HFFc6 (cell line): ENCODE results near the gene DENND11. TPM values are rescaled to one million over a fixed set of nuclear protein-coding genes. Genes with fewer than 3 reads are reported as not detected.

ENCODE experiments used
- DNase-seq: peaks from one replicate; pipeline ENCODE4 v3.0.0-alpha.2; 2018
- H3K27ac Mint-ChIP-seq: 2 replicates; pipeline ENCODE4 v1.8.0; 2020; ENCODE audit warnings: mild to moderate bottlenecking, mixed read lengths
- H3K27me3 Mint-ChIP-seq: 2 replicates; pipeline ENCODE4 v1.8.0; 2021; ENCODE audit warnings: mild to moderate bottlenecking, moderate library complexity, mixed read lengths; ENCODE audit not compliant: insufficient read depth
- H3K36me3 Mint-ChIP-seq: 2 replicates; pipeline ENCODE4 v1.8.0; 2021; ENCODE audit warnings: low read depth, mixed read lengths
- H3K4me1 Mint-ChIP-seq: 2 replicates; pipeline ENCODE4 v1.8.0; 2020; ENCODE audit warnings: low read depth, mixed read lengths
- H3K4me3 Mint-ChIP-seq: 2 replicates; pipeline ENCODE4 v1.8.0; 2020; ENCODE audit warnings: mild to moderate bottlenecking, moderate library complexity, mixed read lengths
- H3K9me3 Mint-ChIP-seq: 2 replicates; pipeline ENCODE4 v1.8.0; 2020; ENCODE audit warnings: mild to moderate bottlenecking, mixed read lengths
- total RNA-seq, 6 experiments: library from RNA; stranded (reverse); fragmentation: NEBNext Ultra II Directional; extraction: Animal tissue kit (Norgen Biotek cat#: 25700); gene quantifications; 2 replicates in 1 of 6; 3 replicates in 5 of 6; pipeline ENCODE4 v1.2.3, GENCODE V29; 2021
- TF ChIP-seq, protein P1 (sequence below): fragments of 200-600 bp; sonication (generic); IDR thresholded peaks from 2 replicates; pipeline ENCODE4 v1.5.0; 2021; ENCODE audit warnings: antibody characterized with exemption, mild to moderate bottlenecking

DENND11 gene
- total RNA-seq, 6 experiments from 2014 or later, result 3.4 to 3.8 (median 3.6) TPM

DNA sequence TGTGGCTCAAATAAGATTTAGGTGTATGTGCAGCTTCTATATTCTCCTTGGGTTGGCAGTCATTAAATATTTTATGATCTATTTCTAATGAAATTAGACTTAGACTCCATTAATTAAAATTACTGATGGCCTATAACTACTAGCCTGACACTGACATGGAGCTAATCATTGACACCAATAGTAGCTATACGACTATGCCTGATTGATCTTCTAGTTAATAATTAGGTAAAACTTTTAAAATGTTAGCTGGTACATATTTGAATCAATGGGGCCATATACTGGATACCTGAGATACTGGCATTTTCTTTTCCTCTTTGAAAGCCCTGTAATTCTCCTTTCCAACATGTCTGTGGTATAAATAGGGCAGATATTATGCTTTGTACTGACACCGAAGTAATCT, 20.6 kb upstream of the DENND11 start:
- DNase-seq, result no peak
- TF ChIP-seq, protein P1, sequence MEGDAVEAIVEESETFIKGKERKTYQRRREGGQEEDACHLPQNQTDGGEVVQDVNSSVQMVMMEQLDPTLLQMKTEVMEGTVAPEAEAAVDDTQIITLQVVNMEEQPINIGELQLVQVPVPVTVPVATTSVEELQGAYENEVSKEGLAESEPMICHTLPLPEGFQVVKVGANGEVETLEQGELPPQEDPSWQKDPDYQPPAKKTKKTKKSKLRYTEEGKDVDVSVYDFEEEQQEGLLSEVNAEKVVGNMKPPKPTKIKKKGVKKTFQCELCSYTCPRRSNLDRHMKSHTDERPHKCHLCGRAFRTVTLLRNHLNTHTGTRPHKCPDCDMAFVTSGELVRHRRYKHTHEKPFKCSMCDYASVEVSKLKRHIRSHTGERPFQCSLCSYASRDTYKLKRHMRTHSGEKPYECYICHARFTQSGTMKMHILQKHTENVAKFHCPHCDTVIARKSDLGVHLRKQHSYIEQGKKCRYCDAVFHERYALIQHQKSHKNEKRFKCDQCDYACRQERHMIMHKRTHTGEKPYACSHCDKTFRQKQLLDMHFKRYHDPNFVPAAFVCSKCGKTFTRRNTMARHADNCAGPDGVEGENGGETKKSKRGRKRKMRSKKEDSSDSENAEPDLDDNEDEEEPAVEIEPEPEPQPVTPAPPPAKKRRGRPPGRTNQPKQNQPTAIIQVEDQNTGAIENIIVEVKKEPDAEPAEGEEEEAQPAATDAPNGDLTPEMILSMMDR, result no peak
- Mint-ChIP-seq H3K27ac (no peak overlapping the region), H3K36me3 (no peaks in the 10 kb centered on the region), H3K4me3 (no peak overlapping the region), H3K4me1 (no peaks in the 10 kb centered on the region), H3K27me3 (peaks cover 10% of the 10 kb centered on the region), H3K9me3 (no peaks in the 10 kb centered on the region)

DNA sequence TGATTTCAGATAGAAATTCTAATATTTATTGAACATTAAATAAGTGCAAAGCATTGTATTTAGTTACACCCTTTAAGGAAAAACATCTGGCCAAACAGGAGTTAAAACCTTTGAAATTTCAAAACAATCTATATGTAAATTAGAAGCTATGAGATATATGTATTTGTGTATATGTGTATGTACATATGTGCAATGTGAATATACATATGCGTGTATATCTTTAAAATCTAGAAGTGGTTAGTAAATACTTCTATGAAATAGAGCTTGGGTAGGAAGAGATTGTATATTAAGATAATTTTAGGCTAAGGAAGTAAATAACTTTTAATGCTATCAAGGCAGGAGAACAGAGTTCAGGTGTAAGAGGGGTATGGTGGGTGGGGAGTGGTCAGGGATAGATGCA, 15.5 kb upstream of the DENND11 start:
- H3K4me3 Mint-ChIP-seq, result no peak overlapping the region
- no peaks in the 10 kb centered on the region for H3K36me3 Mint-ChIP-seq
- peaks cover 6% of the 10 kb centered on the region for H3K27me3 Mint-ChIP-seq
- TF ChIP-seq, protein P1, result no peak
- H3K4me1 Mint-ChIP-seq, result no peaks in the 10 kb centered on the region
- no peak for DNase-seq
- H3K9me3 Mint-ChIP-seq, result no peaks in the 10 kb centered on the region
- no peak overlapping the region for H3K27ac Mint-ChIP-seq

DNA sequence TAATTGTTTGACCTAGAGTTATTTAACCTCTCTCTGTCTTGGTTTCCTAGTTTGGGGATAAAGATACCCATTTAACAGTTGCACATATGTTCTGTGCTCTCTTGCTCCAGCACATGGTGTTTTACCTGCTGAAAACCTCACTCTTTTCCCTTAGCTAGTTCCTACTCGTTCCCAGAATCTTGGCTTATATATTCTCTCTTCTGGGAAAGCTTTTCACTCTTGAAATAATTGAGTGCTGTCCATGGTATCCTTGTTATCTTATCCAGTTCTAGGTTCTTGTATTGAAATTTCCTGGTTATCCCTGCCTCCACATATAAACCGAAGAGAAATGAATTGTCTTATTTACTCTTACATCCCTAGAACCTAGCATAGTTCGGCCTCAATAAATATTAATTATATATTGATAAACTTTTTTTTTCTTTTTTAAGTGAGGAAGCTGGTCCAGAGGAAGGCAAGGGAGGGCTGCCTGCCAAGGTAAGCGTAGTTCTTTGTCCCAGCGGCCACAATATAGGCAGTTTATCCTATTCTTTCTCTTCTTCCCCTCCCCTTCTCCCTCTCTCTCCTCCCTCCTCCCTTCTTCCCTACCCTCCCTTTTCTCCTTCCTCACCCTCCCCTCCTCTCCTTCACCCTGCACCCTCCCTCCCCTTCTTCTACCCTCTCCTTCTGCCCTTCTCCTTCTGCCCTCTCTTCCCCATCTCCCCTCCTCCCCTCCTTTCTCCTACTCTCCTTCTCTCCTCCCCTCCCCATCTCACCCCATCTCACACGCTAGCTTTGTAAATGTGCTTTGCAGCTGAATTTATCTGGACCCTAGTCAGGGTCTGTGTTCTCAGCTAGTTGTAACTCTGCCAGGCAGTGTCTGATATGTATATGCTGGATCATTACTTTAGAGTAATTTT, 14.1 kb upstream of the DENND11 start:
- TF ChIP-seq, protein P1, result no peak
- Mint-ChIP-seq H3K27me3 (peaks cover 6% of the 10 kb centered on the region), H3K4me3 (no peak overlapping the region), H3K36me3 (no peaks in the 10 kb centered on the region), H3K27ac (no peak overlapping the region), H3K9me3 (no peaks in the 10 kb centered on the region), H3K4me1 (no peaks in the 10 kb centered on the region)
- no peak for DNase-seq

DNA sequence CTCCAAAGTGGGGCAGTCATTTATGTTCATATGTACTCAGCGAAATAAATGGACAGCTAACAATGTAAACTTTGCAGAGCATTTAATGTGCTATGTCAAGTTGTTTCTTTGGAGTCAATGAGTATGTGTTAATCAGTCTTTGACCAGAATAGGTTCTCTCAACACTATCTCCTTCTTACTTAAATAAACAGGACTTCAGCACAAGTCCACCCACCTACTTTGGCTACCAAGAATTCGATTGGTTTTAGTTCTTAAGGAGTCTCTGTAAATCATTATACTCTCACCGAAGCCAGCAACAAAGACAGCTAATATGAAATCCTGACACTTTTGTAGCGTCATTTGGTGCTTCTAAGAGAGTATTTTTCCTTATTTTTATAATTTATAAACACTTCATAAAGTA, 13.1 kb upstream of the DENND11 start:
- Mint-ChIP-seq H3K36me3 (no peaks in the 10 kb centered on the region), H3K4me1 (no peaks in the 10 kb centered on the region), H3K27me3 (peaks cover 9% of the 10 kb centered on the region), H3K9me3 (no peaks in the 10 kb centered on the region), H3K4me3 (no peak overlapping the region), H3K27ac (no peak overlapping the region)
- TF ChIP-seq, protein P1, result no peak
- DNase-seq, result no peak

DNA sequence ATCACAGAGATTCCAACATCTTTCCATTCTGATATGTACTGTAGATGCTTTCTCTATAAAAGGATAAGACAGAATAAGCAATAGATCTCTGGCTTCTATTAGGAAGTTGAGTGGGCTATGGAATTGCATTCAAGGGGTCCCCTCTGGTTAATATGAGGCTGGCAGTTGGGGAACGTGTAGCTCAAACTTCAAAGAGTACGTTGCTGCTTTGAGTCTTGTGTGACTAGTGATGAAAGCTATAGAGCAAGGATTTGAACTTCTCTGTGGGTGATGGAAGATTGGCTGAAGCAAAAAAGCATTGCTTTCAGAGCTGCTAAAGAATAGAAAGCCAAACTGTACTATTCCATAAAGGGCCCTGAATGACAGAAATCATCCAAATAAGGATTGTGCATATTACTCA, 12.6 kb upstream of the DENND11 start:
- no peaks in the 10 kb centered on the region for H3K4me1 Mint-ChIP-seq
- H3K9me3 Mint-ChIP-seq, result no peaks in the 10 kb centered on the region
- H3K36me3 Mint-ChIP-seq, result no peaks in the 10 kb centered on the region
- H3K4me3 Mint-ChIP-seq, result no peak overlapping the region
- H3K27ac Mint-ChIP-seq, result no peak overlapping the region
- TF ChIP-seq, protein P1, result no peak
- no peak for DNase-seq
- H3K27me3 Mint-ChIP-seq, result peaks cover 9% of the 10 kb centered on the region
